Dermis blood vessel endothelial cell (primary cell): Measurements from ENCODE around the gene EEF1AKMT1. TPM values are rescaled to one million over a fixed set of nuclear protein-coding genes. Genes with fewer than 3 reads are reported as not detected.
A peak's percentile ranks its signal among the peaks of the same experiment; 100 is the strongest.

Source experiments
- DNase-seq: peaks from one replicate; pipeline ENCODE4 v3.0.0; 2010
- total RNA-seq: library from RNA; depleted of rRNA; stranded (reverse); fragments of >200 nt; gene quantifications from 2 replicates; pipeline ENCODE4 v1.2.3, GENCODE V29; 2014

The EEF1AKMT1 gene, protein sequence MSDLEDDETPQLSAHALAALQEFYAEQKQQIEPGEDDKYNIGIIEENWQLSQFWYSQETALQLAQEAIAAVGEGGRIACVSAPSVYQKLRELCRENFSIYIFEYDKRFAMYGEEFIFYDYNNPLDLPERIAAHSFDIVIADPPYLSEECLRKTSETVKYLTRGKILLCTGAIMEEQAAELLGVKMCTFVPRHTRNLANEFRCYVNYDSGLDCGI
- total RNA-seq: 7.7 and 10.0 TPM in 2 replicates

DNA sequence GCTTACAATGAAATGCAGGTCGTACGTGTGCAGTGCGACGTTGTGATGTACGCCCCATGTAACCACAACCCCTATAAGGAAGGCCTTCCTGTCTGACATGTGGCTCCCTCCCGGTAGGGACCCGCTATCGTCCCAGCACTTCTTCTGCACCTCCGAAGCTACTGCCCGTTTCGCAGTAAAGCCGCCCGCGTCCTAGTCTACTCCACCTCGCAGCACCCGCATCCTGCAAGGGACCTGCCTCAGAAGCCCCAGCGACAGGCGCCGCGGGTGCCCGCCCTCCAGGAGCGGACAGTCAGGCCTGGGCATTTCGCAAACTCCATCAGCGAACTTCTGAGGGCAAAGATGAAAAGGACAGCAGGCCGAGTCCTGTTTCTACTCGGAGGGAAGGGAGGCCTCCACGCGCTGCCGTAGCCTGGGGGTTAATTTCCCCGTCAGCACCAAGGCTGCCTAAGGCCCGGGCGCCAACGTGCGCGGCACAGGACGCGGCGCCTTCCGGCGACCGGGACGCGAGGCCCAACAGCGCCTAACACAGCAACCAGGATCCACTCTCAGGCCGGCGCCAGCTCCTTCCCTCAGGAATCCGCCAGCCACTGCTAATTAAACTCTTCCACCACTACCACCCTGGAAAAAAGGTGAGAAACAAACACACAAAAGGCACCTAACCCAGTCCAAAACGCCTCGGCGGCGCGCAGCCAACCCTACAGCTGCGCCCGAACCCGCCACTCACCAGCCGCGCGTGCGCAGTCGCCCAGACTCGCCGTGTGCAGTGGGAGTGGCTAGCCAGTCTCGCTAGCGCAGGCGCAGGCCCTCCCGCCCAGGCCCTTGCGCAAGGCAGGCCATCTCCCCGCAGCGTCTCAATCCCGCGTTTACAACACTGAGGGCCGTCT is at the start of gene EEF1AKMT1:
Gene EEF1AKMT1, minus strand, starts transcription at position 768 of the 887 bp plus-strand sequence. CDS start 16,363 bp downstream, outside the sequence.
- peak; percentile 95 for DNase-seq

DNA sequence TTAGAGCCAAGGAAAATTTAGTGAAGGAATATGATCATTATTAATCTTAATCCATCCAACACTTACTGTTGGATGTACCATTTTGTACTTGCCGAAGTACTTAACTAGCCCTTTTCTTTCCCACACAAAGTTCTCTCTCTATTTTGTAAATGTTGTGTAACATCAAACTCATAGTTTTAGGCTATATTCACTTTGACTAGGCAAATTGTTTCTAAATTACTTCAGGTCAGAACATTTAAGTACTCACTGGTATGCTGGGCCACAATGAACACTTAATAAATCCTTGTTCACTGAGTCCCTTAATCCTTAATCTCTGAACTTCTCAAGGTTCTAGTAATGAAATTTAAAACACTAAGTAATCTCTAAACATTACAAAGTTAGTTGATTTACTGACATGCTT is 49.3 kb upstream of the EEF1AKMT1 start:
- no peak for DNase-seq

DNA sequence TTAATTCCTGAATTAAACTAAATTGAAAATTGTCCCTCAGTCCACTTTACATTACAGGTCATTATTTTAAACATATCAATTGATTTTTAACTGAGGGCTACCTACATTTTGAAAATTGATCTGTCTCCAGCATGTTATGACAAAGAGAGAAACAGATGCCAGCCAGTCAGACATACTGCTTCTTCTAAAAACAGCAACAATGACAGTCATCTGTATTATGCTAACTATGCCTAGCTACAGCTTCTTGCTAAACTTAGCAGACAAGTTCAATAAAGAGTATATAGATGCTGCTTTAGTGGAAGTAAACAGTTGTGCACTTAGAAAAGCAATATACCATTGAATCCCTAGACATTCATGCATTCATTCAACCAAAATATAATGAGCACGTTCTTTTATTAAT is 48.6 kb upstream of the EEF1AKMT1 start:
- no peak for DNase-seq

DNA sequence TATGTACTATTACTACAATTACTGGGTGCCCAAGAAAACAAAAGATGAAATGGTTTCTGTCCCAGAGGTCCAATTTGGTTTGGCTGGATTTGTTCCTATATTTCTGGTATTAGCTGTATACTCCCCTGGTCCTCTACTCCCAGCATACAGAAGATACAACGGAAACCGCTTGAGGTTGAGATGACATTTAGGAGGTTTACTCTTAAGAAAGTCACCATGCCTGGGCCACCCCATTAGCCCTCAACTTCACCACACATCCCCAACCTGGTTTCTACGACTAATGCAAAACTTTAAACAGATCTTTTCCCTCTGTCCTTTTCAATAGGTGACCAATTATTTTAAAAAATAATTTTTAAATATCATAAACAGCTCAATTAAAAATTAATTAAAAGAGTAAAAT is 46.0 kb upstream of the EEF1AKMT1 start:
- no peak for DNase-seq

DNA sequence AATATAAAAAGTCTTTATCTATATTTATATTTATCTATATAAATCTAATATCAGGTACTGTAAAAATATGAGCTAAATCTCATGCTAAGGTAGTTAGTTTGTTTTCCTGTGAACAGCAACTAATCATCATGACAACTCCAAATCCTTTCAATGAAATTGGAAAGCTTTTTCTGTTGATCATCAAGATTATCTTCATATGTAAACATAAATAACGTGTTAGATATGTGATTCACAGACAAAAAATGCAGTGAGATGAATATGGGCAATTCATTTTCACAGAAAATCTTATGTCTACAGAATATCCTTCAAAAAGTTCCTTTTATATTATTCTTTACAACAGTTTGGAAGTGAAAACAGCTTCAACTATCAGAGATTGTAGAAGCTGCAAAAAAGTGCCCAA is 41.7 kb upstream of the EEF1AKMT1 start:
- DNase-seq: no peak

DNA sequence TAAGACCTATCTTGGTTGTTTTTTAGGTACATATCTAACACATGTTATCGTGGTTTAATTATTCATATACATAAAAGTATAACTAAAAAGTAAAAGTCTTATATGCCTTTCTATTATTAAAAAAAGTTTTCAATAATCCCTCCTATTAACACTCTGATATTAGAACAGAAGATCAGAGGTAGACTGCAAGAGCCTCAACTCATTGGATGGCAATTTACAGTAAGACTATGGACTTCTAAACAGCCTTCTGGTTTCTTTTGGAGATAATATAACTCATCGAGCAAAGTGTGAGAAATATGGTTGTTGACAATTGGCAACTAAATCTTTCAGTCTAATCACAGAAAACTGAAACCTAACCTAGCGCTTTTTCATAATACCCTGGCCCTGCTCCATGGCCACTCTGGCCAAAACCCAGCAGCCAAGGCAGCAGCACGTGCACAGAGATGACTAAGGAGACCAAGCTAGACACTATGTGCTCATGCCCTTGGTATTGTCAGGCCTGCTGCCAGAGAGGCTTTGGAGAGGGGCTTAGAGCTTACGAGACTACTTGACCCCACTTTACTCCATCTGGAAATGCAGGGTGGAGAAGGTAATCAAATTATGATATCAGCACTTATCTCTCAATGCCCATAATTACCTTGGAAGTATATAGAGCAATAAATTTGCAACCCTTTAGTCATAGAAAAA is 40.6 kb upstream of the EEF1AKMT1 start:
- peak; percentile 98 for DNase-seq

DNA sequence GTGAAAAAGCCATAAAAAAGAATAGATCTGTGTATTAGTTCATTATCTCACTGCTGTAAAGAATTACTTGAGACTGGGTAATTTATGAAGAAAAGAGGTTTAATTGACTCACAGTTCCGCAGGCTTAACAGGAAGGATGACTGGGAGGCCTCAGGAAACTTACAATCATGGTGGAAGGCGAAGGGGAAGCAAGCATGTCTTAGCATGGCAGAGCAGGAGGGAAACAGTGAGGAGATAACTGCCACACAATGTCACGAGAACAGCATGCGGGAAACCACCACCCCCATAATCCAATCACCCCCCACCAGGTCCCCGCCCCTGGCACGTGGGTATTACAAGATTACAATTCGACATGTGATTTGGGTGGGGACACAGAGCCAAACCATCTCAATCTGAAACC is 39.1 kb upstream of the EEF1AKMT1 start:
- peak; percentile 56 for DNase-seq

DNA sequence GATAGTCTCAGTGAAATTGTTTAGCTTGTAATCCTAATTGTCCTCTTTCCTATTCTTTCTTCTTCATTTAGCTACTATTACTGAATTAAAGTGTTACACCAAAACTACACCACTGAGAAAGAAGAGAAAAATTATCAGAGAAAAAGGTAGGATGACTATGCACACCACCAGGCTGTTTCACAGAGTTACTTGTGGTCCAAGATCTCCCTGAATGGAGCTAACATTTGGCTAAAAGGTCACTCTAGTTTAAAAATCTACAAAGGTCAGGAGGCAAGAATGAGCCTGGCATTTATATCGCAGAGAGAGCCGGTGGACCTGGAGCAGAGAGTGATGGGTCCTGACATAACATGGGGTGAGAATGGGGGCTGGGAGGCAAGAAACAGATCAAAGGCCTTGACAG is 37.0 kb upstream of the EEF1AKMT1 start:
- DNase-seq: no peak

DNA sequence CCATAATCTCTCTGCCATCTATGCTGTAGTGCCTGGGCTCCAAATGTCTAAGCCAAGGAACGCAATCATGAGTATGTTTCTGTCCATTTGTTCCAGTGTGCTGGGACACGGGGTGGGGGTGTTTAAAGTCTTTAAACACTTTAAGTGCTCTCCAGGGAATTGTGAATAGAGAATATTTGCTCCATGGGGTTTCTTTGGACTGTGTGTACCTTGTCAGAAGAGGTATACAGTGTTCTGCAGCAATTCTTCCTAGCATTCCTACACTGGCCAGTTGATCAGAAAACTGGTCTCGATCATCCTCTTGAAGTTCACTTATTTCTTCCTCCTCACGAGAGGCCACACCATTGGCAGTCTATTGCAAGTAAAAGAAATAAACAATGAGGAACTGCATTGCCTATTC is 35.1 kb upstream of the EEF1AKMT1 start:
- no peak for DNase-seq

DNA sequence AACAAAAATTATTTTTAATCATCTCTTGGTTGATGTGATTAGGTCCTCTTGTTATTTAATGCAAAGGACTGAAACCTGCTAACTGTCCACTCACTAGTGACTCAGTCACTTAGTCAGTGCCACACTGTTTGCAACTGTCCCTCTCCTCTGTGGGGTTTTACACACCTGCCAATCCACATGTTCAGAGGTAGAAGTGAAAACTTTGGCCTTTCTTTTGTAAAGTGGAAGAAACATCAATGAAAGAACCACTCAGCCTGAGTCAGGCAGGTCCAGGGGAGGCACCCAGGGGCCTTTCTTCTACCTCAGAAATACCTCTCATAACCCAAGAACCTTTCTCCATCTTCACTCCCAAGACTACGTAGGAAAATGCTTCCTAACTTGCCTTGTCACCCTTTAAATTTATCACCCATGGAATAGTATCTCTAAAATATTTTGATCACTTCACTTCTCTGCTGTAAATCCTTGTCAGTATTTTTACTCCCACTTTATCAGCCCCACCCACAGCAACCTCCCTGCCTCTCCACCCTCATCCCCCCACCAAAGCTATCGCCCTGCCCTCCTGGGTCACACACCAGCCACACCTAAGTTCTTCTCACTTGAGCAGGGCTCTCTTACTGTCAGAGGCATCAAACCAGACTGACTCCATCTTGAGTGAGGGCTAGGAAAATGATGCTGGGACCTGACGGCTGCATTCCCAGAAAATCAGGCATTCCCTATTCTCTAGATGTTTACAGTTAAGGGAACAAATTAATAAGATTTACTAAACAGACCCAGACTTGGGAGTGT is 29.6 kb upstream of the EEF1AKMT1 start:
- DNase-seq: no peak

DNA sequence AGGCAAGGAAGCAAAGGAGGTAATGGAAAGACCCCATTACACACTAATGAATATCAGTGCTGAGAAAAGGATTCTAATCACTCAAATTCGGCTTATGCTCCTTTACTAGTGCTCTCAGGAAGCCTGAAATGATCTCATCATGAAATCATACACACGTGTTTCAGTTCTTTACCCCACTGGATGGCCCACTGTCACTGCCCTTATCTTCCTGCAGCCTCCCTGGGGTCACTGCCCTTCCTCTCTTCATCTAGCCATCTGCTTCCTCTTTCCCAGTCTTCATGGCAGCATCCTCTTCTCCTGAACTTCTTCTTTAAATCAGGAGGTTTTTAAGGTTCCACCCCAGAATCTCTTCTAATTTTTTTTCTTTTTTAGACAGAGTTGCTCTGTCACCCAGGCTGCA is 27.9 kb upstream of the EEF1AKMT1 start:
- DNase-seq: peak; percentile 62

DNA sequence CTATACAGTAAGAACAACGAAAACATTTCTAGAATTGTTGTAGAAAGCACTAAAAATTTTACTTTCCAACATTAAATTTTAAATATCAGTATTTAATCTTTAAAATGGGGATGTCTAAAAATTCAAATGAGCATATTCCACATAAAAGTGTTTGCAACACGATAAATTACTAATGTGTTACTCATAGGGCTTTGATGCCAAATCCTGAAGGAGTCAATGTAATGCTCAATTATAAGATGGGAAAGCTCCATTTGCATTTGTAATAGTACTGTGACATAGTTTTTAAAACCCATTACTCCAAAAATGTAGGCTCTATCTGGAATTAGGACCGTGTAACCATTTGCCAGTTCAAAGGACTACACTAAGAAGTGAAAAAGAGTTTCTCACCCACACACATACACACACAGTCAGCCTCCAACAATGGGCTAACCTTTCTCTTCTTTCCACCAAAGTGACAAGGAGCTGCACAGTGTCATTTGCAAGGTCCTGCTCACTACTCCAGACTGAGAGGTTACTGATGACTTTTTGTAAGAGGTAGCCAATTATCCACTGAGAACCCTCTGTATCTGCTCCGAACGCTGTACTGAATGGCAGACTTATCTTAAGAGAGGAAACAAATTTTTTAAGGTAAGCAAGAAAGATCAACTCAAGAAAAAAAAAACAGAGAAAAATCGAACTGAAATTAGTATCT is 26.1 kb upstream of the EEF1AKMT1 start:
- no peak for DNase-seq

DNA sequence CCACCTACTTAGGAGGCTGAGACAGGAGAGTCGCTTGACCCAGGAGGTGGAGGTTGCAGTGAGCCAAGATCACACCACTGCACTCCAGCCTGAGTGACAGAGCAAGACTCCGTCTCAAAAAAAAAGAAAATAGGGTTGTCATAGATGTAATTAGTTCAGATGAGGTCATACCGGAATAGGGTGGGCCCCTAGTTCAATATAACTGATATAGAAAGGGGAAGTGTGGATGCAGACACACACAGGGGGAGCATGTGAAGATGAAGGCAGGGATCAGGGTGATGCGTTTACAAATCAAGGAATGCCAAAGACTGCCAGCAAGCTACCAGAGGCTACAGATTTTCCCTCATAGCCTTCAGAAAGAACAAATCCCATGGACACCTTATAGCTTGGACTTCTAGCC is 24.3 kb upstream of the EEF1AKMT1 start:
- DNase-seq: peak; percentile 57

DNA sequence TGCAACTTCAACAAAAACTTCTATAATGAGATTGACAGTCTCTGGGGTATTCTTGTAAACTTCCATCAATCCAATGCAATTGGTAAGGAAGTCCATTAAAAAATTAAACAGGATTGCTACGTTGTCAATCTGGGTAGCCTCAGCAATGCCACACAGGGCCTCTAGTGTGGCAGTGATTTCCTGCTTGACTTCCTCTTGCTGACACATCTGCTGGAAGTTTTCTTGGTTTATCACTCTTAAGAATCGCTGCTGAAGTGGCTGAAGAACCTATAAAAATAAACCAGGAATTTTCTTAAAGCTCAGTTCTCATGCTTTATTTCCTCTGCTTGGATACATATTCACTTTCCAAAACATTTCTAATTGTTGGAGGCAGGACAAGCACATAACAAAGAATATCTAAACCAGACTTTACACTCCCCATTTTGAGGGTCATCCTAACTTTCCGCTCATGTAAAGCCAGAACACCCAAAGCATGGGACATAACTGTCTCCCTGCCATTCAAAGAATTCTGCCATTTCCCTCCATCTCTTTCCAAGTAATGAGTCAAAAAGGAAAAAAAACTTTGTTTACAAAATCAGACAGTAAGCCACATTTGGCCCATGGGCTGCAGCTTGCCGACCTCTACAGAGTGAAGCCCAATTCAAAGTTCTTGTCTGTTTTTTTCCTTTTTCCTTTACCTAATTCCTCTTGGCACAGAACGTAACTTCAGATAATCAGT is 23.2 kb upstream of the EEF1AKMT1 start:
- DNase-seq: peak; percentile 70

DNA sequence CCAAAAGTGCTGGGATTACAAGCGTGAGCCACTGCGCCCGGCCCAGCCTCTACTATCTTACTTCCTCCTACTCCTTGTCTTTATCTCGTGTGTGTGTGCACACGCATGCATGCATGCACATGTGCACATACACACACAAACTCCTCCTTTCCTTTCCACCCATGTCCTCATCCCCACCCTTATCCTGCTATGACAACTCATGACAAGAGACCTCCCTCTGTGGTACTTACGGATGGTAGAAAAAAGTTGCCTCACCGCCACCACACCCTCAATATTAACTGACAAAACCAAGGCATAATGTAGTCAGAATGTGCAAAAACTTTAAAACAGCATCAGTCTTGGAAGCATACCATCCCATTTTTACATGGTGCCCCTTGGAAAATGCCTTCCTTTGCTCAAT is 15.9 kb upstream of the EEF1AKMT1 start:
- no peak for DNase-seq

DNA sequence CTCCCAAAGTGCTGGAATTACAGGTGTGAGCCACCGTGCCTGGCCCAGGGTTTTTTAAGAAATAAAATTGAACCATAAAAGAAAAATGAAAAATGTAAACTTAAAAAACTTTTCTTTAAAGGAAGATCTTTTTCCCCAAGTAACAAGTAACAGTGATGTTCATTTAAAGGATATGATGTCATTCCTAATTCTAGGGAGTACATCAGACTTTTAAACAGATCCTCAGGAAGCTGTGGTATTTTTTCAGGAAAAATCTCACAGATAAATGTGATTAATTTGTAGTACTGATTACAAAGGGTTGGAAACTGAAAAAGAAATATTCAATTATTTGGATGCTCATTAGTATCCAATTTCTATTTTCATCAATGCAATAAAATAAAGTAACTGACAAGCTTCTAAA is 14.6 kb upstream of the EEF1AKMT1 start:
- peak; percentile 46 for DNase-seq

DNA sequence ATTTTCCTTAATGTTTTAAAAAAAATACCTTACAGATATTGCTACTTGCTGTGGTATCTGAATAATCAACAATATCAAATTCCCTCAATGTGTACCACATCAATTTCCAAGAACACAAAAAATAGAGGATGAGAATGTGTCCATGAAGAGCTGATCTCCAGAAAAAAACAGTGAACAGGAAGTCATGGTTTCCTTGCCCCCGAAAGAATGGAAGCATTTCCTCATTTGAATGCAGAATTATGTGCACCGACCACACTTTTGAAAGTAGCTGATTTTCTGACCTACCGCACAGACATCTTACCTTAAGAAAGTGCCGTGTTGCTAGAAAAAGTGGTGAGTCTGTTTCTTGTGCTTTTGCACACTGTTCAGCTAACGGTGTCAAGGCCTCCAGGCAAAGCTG is 13.4 kb upstream of the EEF1AKMT1 start:
- DNase-seq: no peak

DNA sequence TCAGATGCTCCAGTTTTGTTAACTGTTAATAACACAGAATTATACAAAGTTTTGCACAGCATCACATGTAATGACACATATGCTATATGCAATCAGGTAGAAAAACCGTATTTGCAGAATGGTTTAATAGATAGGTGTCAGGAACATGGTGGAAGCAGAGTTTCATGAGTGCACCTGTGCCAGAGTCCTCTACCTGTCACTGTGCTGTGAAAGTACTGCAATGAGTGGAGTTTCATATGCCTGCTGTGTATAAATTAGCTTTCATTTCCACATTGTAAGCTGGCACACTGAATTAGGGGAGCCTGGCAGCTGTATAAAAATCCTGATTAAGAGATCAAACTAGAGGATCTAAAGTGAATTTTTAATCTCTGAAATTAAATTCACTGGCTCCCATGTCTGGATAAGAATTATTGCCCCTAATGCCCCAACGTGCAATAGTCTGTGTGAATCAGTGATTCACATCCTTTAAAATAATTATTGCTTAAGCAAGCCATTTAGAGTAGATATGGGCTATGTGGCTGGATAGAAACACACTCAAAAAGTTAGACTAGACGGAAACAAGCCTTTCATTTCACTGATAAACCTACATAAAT is 8.5 kb upstream of the EEF1AKMT1 start:
- no peak for DNase-seq

DNA sequence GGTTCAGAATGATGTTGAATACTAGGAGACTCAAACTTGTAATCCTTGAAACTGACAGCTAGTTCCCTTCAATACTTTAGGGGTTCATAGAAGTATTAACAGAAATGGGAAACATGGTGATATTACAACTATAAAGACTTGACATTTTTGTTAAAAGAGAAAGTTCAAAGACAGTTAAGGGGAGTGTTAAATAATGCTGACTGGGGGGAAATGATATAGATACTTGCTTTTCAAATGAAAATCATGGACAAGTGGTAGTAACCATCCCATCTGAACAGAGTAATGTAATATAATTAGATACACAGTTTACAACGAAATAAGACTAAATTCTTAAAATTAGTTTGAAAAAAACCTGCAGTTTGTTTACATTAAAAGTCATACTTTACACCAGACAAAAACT is 6.6 kb upstream of the EEF1AKMT1 start:
- no peak for DNase-seq

DNA sequence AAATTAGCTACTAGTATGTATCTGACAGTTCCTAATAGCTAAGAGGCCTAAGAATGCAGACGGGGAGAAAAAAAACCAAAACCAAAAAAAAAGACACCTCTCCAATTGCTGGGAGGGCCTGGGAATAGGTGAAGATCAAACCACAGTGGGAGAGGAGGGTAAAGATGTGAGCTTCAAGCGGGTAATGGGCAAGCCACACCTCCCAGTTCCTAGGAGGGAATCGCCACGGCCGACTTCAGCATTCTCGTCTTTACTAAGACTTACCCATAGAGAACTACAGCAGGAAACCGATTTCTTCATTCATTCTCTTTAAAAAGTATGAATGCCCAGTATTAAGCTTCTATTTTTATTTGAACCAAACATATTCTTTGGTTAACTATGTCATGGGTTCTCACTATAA is 5.6 kb upstream of the EEF1AKMT1 start:
- DNase-seq: no peak

DNA sequence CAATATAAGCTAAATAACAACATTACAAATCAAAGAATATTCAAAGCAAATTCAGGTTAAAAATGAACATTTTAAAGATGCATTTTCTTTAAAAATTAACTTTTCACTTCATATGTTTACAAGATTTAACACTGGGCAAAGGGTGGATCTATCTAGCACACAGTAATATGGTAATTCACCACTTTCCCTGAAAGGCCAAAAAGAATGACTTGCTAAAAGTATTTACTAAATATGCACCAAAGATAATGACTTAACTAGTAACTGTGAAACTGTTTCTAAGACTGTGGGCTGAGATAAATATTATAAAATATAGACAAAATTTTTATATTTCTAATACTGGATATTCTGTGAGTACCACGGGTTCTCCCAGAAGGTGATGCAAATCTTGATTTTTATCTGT is 4.5 kb upstream of the EEF1AKMT1 start:
- no peak for DNase-seq
